ENCODE measurements around the gene ANKDD1B. TPM values are rescaled to one million over a fixed set of nuclear protein-coding genes. Genes with fewer than 3 reads are reported as not detected.

The ANKDD1B gene
- total RNA-seq, 8 experiments from 2014 or later: 0.08 to 2.6 (median 0.31) TPM; not detected in 2

DNA sequence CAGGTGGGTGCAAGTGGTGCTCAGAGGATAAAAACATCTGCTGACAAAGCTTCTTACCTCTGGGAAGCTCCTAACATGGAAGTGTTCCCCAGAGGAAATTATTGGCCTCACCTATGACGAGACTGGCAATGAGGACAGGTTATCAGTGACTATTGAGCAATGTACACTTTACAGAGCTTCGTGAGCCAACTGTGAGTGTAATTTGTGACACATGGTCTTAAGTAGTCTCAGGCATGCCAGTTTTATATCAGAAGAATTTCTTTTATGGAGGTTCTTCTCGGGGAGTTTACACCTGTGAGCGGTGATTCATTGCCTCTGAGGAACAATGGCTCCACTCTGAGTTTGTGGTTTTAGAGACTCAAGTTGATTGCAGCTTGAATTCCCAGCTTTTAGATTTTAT, 11.3 kb downstream of the ANKDD1B start:
- WGBS, 10 experiments: 33 to 91% (median 83%) methylated on average over 1 to 4 of the region's 4 CpGs; no CpG with 5 or more reads in 5 of the 10 experiments
- ATAC-seq (replicated peaks in 6 of 8): no peak
- Histone ChIP-seq H3K27ac (no peak overlapping the region), H3K4me1 (replicated peaks in 1 of 2) (no peaks in the 10 kb centered on the region), H3K4me3 (no peak overlapping the region)
- in situ Hi-C loops (cut with MboI; ENCODE audit: low pct_unique_long_range_greater_than_20kb in 2 of 9, low sequenced_read_pairs in 9 of 9, unreplicated experiment in 9 of 9): no loop called here

DNA sequence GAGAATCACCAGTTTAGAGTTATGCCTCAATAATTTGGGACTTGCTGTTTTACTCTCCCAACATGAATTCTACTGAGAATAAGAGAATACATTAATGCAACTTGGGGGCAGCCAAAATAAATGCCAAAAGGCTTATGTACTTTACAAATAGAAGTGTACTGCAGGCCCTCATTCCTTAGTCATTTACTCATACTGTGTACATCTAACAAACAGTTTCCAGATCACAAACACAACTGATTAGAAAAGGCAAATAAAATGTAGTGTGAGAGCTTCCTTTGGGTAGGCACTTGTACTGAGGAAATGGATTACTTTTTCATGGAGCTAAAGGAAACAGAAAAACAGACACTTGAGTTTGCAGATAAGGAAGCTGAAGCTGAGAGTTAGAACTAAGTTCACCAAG, 12.6 kb downstream of the ANKDD1B start:
- ATAC-seq (replicated peaks in 6 of 8): no peak
- no peak overlapping the region for H3K27ac ChIP-seq
- H3K4me3 ChIP-seq: no peak overlapping the region
- in situ Hi-C loops (cut with MboI; ENCODE audit: low pct_unique_long_range_greater_than_20kb in 2 of 9, low sequenced_read_pairs in 9 of 9, unreplicated experiment in 9 of 9): no loop called here
- no peaks in the 10 kb centered on the region for H3K4me1 ChIP-seq (replicated peaks in 1 of 2)

DNA sequence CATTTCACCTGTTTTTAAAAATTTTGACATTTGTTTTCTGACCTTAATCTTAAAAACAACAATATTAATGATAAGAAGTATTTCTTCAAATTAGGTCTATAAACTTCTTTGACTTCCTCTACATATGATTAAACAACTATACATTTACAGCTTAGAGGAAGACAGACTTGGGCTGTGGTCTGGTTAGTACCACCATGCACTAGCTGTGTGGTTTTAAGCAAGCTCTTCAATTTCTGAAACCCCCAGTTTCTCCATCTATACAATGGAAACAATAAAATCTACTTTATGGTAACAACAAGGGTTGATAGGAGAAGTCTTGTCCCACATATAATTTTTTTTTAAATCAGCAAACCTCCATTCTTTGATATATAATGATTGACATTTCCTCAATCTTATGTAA, 15.7 kb downstream of the ANKDD1B start:
- no peak for ATAC-seq (replicated peaks in 6 of 8)
- in situ Hi-C loops (cut with MboI; ENCODE audit: low pct_unique_long_range_greater_than_20kb in 2 of 9, low sequenced_read_pairs in 9 of 9, unreplicated experiment in 9 of 9): no loop called here
- no peak overlapping the region for H3K4me3 ChIP-seq

DNA sequence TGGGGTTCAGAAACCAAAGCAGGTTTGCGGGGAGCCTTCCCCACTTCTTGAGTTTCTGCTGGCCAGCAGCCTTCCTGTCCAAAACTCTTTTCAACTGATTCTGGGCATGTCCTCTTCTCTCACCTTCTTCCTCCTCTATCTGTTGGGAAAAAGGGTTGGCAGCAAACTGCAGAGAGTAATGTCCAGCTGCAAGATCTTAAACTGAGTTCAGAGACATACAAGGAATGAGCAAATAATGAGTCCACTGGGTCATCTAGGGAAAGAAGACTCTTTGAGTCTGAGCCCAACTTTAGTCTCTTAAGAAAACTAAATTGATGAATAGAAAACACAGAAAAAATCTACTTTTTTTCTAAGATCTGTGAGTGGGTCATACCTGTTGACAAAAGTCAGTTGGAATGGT, 16.5 kb downstream of the ANKDD1B start:
- in situ Hi-C loops (cut with MboI; ENCODE audit: low pct_unique_long_range_greater_than_20kb in 2 of 9, low sequenced_read_pairs in 9 of 9, unreplicated experiment in 9 of 9): no loop called here
- no peak for ATAC-seq (replicated peaks in 6 of 8)
- 75 to 100% (median 95%) methylated on average over 1 of the region's 1 CpG; no CpG with 5 or more reads in 4 of the 10 experiments for WGBS, 10 experiments

More for the DNA sequence above, 15.7 kb downstream of the ANKDD1B start:
- no peak overlapping the region for H3K27ac ChIP-seq
- no peaks in the 10 kb centered on the region for H3K4me1 ChIP-seq (replicated peaks in 1 of 2)

DNA sequence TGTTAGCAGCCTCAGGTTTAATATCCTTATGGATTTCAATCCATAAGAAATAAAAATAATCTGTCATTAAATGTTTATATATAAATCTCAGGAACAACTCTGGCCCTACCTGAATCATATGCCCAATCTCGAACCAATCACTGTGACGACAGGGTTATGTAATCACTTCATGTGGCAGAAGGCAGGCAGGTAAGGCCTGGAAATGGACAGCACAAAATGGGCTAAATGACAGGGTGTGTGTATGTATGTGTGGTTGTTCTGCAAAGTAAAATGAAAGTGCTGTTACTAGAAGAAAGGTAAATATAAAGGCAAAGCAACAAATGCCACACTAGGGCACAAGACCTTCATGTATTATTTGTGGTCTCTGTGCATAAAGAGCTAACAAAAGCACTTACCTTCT, 19.6 kb downstream of the ANKDD1B start:
- ATAC-seq (replicated peaks in 6 of 8): no peak
- H3K4me1 ChIP-seq (replicated peaks in 1 of 2): no peaks in the 10 kb centered on the region
- H3K4me3 ChIP-seq: no peak overlapping the region
- in situ Hi-C loops (cut with MboI; ENCODE audit: low pct_unique_long_range_greater_than_20kb in 2 of 9, low sequenced_read_pairs in 9 of 9, unreplicated experiment in 9 of 9): no loop called here
- WGBS, 10 experiments: 80 to 100% (median 100%) methylated on average over 1 to 2 of the region's 2 CpGs; no CpG with 5 or more reads in 3 of the 10 experiments
- no peak overlapping the region for H3K27ac ChIP-seq

More for the DNA sequence above, 16.5 kb downstream of the ANKDD1B start:
- no peak overlapping the region for H3K4me3 ChIP-seq
- H3K27ac ChIP-seq: no peak overlapping the region
- no peaks in the 10 kb centered on the region for H3K4me1 ChIP-seq (replicated peaks in 1 of 2)

DNA sequence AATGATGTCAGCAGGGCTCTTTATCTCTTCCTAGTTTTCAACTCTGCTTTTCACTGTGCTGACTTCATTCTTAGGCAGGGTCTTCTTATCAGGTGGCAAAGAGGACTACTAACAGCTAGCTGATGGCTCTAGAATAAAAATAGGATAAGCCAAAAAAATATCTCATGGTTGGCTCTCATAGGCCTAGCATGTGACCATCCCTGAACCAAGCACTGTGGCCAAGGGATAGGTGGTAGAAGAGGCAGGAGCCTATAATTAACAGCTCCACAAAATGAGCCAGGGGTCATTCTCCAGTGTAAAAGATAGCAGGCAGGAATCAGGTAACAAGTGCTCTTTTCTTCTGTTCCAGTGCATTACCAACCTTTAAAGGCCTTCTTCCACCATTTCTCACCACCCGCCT, 21.1 kb downstream of the ANKDD1B start:
- no peak overlapping the region for H3K4me3 ChIP-seq
- H3K4me1 ChIP-seq (replicated peaks in 1 of 2): no peaks in the 10 kb centered on the region
- ATAC-seq (replicated peaks in 6 of 8): no peak
- 100% methylated on average over 1 of the region's 1 CpG; no CpG with 5 or more reads in 5 of the 10 experiments for WGBS, 10 experiments
- in situ Hi-C loops (cut with MboI; ENCODE audit: low pct_unique_long_range_greater_than_20kb in 2 of 9, low sequenced_read_pairs in 9 of 9, unreplicated experiment in 9 of 9): no loop called here
- no peak overlapping the region for H3K27ac ChIP-seq

DNA sequence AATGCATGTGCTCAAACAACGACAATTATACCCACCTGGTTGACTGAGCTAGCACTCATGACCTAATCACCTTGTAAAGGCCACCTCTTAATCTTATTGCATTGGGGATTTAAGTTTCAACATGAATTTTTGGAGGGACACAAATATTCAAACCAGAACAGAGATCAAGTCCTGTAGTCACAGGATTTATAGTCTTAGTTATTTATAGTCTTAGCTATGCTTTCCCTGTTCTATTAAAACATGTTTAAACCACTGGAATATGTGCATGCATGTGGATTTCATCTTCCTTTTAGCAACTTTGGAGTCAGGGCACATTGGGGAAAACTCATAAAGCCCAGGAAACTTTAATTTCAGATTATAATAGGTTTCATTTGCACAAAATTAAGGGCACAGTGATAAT, 26.7 kb downstream of the ANKDD1B start:
- in situ Hi-C loops (cut with MboI; ENCODE audit: low pct_unique_long_range_greater_than_20kb in 2 of 9, low sequenced_read_pairs in 9 of 9, unreplicated experiment in 9 of 9): no loop called here
- no peaks in the 10 kb centered on the region for H3K4me1 ChIP-seq (replicated peaks in 1 of 2)
- WGBS, 10 experiments: 13 to 100% (median 73%) methylated on average over 1 of the region's 1 CpG; no CpG with 5 or more reads in 3 of the 10 experiments
- no peak overlapping the region for H3K27ac ChIP-seq
- H3K4me3 ChIP-seq: no peak overlapping the region
- ATAC-seq (replicated peaks in 6 of 8): peak in 3 of 8 experiments; percentile 55 to 90 (median 71)

DNA sequence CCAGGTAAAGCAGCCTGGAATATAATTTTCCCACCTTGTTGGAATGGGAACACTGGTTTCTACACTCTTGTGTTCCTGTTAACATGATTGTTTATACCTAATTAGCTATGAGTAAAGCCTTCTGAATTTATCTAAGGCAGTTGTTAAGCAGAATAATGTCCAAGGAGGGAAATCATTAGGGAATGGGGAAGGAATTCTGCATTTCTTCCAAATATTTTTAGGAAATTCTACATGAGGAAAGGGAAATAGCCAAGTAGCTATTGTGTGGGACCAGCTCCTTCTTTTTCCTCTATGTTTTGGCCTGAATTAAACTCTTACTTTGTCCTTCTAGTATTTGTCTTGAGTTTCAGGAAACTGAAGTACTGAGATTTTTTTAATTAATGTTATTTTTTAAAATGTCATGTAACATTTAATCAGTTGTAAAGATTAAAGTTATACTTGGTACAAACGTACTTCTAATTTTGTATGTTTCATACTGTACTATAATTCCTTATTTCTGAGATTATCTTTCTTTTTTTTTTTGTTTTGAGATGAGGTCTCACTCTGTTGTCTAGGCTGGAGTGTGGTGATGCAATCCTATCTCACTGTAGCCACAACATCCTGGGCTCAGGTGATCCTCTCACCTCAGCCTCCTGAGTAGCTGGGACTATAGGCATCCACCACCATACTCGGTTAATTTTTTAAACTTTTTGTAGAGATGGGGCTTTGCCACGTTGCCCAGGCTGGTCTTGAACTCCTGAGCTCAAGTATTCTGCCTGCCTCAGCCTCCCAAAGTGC, 28.5 kb downstream of the ANKDD1B start:
- ATAC-seq (replicated peaks in 6 of 8): no peak
- Histone ChIP-seq H3K27ac (peak overlapping the region in 1 of 2 donors; percentile 67), H3K4me1 (replicated peaks in 1 of 2) (no peaks in the 10 kb centered on the region), H3K4me3 (no peak overlapping the region)
- in situ Hi-C loops (cut with MboI; ENCODE audit: low pct_unique_long_range_greater_than_20kb in 2 of 9, low sequenced_read_pairs in 9 of 9, unreplicated experiment in 9 of 9): no loop called here
- 39 to 100% (median 73%) methylated on average over 1 to 3 of the region's 3 CpGs for WGBS, 10 experiments

DNA sequence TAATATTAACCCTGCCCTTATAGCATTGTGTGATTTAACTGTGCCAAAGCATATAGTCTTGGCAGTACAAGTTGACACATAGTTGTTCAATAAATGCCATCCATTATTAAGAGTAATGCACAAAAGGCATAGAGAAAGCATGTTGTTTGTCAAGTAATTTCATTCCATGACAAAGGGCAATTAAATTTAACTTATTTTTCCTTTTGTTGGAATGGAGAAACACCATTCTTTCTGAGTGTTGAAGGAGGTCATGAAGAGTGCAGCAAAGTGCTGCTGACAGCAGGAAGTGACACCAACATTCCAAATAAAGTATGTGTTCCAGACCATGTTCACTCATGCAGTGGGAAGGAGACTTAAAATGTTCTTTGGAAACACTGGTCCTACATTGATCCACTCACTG, 29.1 kb downstream of the ANKDD1B start:
- Histone ChIP-seq H3K4me3 (no peak overlapping the region), H3K27ac (peak overlapping the region in 1 of 2 donors; percentile 67), H3K4me1 (replicated peaks in 1 of 2) (no peaks in the 10 kb centered on the region)
- in situ Hi-C loops (cut with MboI; ENCODE audit: low pct_unique_long_range_greater_than_20kb in 2 of 9, low sequenced_read_pairs in 9 of 9, unreplicated experiment in 9 of 9): no loop called here
- ATAC-seq (replicated peaks in 6 of 8): peak in 4 of 8 experiments; percentile 33 to 95 (median 61)

DNA sequence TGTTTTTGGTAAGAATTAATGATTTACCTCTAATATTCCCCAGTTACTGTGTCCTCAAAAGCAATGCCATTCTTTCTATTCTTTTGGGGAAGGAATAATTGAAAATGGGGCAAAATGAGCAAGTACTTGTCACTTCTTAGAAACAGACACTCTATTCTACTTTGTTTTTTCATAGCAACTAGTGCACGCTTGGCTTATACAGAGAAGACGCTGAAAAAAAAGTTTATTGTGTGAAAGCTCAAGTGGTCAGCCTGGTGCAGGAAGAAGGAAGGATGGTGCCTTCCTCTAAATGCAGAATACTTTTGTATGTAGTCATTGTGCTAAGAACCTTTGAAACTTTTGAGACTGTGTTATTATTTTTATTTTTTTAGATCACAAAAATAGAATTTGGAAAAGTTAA, 29.6 kb downstream of the ANKDD1B start:
- WGBS, 10 experiments: 39 to 100% (median 71%) methylated on average over 1 to 2 of the region's 2 CpGs; no CpG with 5 or more reads in 1 of the 10 experiments
- no peak overlapping the region for H3K4me3 ChIP-seq
- in situ Hi-C loops (cut with MboI; ENCODE audit: low pct_unique_long_range_greater_than_20kb in 2 of 9, low sequenced_read_pairs in 9 of 9, unreplicated experiment in 9 of 9): no loop called here
- H3K27ac ChIP-seq: no peak overlapping the region
- H3K4me1 ChIP-seq (replicated peaks in 1 of 2): no peaks in the 10 kb centered on the region
- no peak for ATAC-seq (replicated peaks in 6 of 8)

DNA sequence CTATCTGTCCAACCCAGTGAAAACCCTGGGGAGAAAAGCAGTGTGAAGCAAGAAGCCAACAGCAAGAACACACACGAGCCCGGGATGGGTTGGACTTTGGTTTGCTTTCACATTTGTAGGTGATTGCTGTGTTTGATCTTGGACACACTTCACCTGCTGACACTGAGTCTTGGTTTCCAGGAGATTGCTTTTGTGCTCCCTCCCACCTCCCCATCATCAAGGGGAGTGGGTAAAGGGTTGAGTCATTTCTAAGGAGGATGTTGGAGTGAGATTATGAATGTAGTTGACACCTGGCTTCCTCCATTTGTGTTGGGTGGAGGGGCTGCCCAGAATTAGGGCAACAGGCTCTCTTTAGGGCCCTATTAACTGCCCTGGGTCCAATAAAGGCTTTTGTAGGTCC, 37.5 kb downstream of the ANKDD1B start:
- WGBS, 10 experiments: 92 to 100% (median 93%) methylated on average over 2 of the region's 2 CpGs; no CpG with 5 or more reads in 7 of the 10 experiments
- Histone ChIP-seq H3K4me3 (no peak overlapping the region), H3K4me1 (replicated peaks in 1 of 2) (no peaks in the 10 kb centered on the region), H3K27ac (no peak overlapping the region)
- in situ Hi-C loops (cut with MboI; ENCODE audit: low pct_unique_long_range_greater_than_20kb in 2 of 9, low sequenced_read_pairs in 9 of 9, unreplicated experiment in 9 of 9): no loop called here
- ATAC-seq (replicated peaks in 6 of 8): no peak

DNA sequence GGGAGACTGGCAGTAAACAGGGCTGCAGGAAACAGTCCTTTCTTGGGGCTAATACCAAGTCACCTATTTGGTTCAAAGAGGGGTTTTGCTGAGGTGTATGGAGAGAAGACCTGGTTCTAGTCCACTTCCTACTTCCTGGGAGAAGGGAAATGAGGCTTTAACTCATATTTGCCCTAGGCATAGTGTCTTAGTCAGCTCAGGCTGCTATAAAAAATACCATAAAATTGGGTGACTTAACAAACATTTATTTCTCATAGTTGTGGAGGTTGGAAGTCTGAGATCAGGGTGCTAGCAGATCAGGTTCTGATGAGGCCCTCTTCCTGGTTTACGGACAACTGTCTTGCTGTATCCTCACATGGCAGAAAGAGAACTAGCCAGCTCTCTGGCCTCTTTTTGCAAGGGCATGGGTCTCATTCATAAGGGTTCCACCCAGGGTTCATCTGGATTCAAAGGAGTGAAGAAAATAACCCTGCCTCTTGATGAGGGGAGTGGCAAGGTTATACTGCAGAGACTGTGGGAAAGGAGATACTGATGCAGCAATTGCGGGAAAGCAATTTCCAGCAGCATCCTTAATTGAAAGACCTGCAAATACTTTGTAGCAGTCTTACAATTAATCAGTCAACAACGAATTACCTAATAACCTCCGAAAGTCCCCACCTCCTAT, 40.5 kb downstream of the ANKDD1B start:
- Histone ChIP-seq H3K4me3 (no peak overlapping the region), H3K27ac (no peak overlapping the region), H3K4me1 (replicated peaks in 1 of 2) (peaks cover 10 to 11% of the 10 kb centered on the region in 2 donors)
- WGBS, 10 experiments: 11 to 100% (median 77%) methylated on average over 1 to 4 of the region's 4 CpGs; no CpG with 5 or more reads in 3 of the 10 experiments
- in situ Hi-C loops (cut with MboI; ENCODE audit: low pct_unique_long_range_greater_than_20kb in 2 of 9, low sequenced_read_pairs in 9 of 9, unreplicated experiment in 9 of 9): no loop called here
- peak in 2 of 8 experiments; percentile 38 to 55 for ATAC-seq (replicated peaks in 6 of 8)

DNA sequence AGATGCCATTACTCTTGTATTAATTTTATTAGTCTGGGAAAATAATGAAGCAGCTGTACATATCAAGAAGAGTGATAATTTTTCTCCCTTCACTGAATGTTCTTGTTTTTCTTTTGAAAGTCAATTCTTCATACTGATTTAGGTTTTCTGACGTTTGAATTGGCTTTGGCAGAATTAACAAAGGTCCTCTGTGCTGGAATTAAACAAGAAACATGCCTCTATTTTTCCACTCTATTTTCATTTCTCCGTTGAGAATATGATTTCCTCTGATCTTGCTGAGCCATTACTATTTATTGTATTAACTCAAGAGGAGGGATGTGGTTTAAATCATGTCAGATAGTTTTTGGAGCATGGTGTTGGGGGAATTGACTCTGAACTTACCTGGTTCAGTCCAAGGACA, 42.3 kb downstream of the ANKDD1B start:
- H3K27ac ChIP-seq: no peak overlapping the region
- no peak overlapping the region for H3K4me3 ChIP-seq
- WGBS, 10 experiments: 11 to 100% (median 80%) methylated on average over 1 to 2 of the region's 2 CpGs
- H3K4me1 ChIP-seq (replicated peaks in 1 of 2): peaks cover 13 to 15% of the 10 kb centered on the region in 2 donors
- in situ Hi-C loops (cut with MboI; ENCODE audit: low pct_unique_long_range_greater_than_20kb in 2 of 9, low sequenced_read_pairs in 9 of 9, unreplicated experiment in 9 of 9): no loop called here
- no peak for ATAC-seq (replicated peaks in 6 of 8)
